H1 (cell line): Measurements from ENCODE around the gene AP5Z1. TPM values are rescaled to one million over a fixed set of nuclear protein-coding genes. Genes with fewer than 3 reads are reported as not detected.

ENCODE experiments used
- SP1 ChIP-seq: IDR thresholded peaks from 2 replicates; pipeline ENCODE4 v1.6.1; 2011; ENCODE audit warnings: low read depth, low read length
- polyA plus RNA-seq, 7 experiments: library from polyadenylated mRNA; depleted of rRNA in 3 of 7; stranded (reverse) in 5 of 7; unstranded in 2 of 7; fragments of >200 nt in 5 of 7; fragments of 200-250 nt in 2 of 7; gene quantifications; 1 replicate in 5 of 7; 2 replicates in 1 of 7; 4 replicates in 1 of 7; pipeline versions ENCODE4 v1.2.1 to v1.2.3, GENCODE V29; 2011 to 2013; ENCODE audit warnings: missing spikeins in 2 of 7, mixed read lengths in 2 of 7
- total RNA-seq: library from RNA; stranded (reverse); fragmentation: NEBNext Ultra II Directional; extraction: Animal tissue kit (Norgen Biotek cat#: 25700); gene quantifications from 2 replicates; pipeline ENCODE4 v1.2.1, GENCODE V29; 2021
- TF ChIP-seq, protein P1 (sequence below): fragments of 300-600 bp; sonication (generic); IDR thresholded peaks from 2 replicates; pipeline ENCODE4 v1.7.1; 2012; ENCODE audit warnings: low read length, moderate library complexity, mild to moderate bottlenecking, inconsistent platforms; ENCODE audit not compliant: insufficient replicate concordance

The AP5Z1 gene
- total and polyA plus RNA-seq, 2 of the 8 experiments (the other 6 are each of a cell fraction or from before 2014, with no cell fraction given) = 24.0 to 24.7 TPM

DNA sequence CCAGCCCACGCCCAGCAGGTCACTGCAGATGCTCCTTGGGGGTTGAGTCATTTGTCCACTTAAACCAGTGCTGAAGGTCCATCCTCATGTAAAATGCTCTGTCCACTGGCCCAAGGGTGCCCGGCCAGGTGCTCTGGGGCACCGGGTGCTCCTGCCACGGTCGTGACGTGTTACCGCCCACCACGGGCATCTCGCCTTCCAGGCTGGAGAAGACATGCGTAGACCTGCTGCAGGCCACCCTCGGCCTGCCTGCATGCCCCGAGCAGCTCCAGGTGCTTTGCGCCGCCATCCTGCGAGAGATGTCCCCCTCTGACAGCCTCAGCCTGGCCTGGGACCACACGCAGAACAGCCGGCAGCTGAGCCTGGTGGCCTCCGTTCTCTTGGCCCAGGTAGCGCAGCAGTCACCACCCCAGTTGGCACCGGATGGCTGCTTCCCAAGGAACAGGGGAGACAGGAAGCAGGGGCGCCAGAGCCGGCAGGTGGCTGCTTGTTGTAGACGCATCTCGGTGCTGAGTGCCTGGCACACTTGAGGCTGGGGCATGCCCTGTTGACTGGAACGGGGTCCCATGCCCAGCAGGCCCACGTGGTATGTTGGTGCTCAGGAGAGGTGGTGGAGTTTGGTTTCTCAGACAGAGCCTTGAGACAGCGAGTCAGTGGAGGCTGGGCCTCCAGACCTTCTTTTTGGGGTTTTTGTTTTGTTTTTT is 6.1 kb downstream of the AP5Z1 start (continued):
- TF ChIP-seq, protein P1, sequence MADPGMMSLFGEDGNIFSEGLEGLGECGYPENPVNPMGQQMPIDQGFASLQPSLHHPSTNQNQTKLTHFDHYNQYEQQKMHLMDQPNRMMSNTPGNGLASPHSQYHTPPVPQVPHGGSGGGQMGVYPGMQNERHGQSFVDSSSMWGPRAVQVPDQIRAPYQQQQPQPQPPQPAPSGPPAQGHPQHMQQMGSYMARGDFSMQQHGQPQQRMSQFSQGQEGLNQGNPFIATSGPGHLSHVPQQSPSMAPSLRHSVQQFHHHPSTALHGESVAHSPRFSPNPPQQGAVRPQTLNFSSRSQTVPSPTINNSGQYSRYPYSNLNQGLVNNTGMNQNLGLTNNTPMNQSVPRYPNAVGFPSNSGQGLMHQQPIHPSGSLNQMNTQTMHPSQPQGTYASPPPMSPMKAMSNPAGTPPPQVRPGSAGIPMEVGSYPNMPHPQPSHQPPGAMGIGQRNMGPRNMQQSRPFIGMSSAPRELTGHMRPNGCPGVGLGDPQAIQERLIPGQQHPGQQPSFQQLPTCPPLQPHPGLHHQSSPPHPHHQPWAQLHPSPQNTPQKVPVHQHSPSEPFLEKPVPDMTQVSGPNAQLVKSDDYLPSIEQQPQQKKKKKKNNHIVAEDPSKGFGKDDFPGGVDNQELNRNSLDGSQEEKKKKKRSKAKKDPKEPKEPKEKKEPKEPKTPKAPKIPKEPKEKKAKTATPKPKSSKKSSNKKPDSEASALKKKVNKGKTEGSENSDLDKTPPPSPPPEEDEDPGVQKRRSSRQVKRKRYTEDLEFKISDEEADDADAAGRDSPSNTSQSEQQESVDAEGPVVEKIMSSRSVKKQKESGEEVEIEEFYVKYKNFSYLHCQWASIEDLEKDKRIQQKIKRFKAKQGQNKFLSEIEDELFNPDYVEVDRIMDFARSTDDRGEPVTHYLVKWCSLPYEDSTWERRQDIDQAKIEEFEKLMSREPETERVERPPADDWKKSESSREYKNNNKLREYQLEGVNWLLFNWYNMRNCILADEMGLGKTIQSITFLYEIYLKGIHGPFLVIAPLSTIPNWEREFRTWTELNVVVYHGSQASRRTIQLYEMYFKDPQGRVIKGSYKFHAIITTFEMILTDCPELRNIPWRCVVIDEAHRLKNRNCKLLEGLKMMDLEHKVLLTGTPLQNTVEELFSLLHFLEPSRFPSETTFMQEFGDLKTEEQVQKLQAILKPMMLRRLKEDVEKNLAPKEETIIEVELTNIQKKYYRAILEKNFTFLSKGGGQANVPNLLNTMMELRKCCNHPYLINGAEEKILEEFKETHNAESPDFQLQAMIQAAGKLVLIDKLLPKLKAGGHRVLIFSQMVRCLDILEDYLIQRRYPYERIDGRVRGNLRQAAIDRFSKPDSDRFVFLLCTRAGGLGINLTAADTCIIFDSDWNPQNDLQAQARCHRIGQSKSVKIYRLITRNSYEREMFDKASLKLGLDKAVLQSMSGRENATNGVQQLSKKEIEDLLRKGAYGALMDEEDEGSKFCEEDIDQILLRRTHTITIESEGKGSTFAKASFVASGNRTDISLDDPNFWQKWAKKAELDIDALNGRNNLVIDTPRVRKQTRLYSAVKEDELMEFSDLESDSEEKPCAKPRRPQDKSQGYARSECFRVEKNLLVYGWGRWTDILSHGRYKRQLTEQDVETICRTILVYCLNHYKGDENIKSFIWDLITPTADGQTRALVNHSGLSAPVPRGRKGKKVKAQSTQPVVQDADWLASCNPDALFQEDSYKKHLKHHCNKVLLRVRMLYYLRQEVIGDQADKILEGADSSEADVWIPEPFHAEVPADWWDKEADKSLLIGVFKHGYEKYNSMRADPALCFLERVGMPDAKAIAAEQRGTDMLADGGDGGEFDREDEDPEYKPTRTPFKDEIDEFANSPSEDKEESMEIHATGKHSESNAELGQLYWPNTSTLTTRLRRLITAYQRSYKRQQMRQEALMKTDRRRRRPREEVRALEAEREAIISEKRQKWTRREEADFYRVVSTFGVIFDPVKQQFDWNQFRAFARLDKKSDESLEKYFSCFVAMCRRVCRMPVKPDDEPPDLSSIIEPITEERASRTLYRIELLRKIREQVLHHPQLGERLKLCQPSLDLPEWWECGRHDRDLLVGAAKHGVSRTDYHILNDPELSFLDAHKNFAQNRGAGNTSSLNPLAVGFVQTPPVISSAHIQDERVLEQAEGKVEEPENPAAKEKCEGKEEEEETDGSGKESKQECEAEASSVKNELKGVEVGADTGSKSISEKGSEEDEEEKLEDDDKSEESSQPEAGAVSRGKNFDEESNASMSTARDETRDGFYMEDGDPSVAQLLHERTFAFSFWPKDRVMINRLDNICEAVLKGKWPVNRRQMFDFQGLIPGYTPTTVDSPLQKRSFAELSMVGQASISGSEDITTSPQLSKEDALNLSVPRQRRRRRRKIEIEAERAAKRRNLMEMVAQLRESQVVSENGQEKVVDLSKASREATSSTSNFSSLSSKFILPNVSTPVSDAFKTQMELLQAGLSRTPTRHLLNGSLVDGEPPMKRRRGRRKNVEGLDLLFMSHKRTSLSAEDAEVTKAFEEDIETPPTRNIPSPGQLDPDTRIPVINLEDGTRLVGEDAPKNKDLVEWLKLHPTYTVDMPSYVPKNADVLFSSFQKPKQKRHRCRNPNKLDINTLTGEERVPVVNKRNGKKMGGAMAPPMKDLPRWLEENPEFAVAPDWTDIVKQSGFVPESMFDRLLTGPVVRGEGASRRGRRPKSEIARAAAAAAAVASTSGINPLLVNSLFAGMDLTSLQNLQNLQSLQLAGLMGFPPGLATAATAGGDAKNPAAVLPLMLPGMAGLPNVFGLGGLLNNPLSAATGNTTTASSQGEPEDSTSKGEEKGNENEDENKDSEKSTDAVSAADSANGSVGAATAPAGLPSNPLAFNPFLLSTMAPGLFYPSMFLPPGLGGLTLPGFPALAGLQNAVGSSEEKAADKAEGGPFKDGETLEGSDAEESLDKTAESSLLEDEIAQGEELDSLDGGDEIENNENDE = no peak
- TF ChIP-seq SP1 = no peak
